HG02678 (cell line): ENCODE data around the gene RFLNA.
"Not testable (repeated sequence)": the region's sequence is repeated elsewhere in the genome, so short reads cannot be mapped to it uniquely, and the experiment has no call there.

Experiments used
- ATAC-seq: cut with Tn5 transposase; IDR thresholded peaks from one replicate; pipeline ENCODE4 v1.9.1; 2021; ENCODE audit warnings: mild to moderate bottlenecking, moderate library complexity; ENCODE audit not compliant: unreplicated experiment

RFLNA gene

DNA sequence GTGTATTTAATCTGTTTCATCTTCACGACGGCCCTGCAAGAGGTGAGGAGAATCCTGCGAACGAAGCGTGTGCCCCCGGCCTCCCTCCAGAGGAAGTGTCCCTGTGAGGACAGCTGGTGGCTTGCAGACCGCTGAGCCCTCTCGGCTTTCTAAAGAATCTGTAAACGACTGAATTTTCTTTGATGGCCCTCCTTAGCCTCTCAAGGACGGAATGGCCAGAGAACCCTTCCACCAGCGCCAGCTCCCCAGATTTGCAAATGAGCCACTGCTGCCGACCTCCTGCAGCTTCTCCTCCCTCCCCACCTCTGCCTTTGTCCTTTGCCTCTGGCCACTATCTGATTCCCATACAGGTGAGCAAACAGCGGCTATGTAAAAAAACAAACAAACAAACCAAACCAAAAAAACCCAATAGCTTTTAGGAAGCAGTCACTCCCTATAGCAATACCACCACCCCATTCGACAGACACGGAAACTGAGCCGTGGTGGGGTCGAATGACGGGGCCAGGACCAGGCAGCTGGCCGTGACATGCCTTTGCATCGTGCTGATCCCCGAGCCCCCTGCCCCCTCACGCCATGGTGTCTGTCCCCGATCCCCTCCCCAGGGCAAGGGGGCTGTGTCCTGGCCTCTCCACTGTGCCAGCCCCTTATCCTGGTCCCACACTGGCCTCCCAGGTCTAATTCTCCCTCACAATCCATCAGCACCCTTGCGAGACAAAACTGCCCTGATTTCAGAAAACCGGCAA lies 23.6 kb downstream of the RFLNA start:
- no peak for ATAC-seq

DNA sequence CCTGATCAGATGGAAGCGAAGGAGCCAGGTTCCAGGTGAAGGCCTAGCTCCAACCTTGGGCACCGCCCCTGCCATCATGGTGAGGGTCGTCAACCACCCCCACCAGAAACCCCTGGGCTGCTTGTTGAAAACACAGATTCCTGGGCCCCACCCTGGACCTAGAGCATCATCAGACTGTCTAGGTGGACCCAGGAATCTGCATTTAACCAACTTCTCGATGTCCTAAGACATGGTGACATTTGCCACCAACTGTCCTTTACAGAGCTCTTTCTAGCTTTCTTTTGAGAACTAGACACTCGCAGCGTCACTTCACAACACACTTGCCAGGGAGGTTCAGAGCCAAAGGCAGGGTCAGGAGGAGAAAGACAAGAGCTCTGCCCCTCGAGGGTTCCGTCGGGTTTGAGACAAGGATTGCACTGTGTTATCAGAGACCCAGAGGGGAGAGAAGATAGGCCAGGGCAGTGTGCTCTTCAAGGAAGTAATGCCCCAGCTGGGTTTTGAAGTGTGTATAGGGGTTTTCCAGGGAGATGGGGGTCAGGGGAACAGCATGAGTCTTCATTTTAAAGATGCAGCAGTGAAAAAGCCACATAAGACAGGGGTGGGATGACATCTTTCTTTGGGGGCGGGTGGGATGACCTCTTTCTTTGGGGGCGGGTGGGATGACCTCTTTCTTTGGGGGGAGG lies 24.6 kb downstream of the RFLNA start:
- no peak for ATAC-seq

DNA sequence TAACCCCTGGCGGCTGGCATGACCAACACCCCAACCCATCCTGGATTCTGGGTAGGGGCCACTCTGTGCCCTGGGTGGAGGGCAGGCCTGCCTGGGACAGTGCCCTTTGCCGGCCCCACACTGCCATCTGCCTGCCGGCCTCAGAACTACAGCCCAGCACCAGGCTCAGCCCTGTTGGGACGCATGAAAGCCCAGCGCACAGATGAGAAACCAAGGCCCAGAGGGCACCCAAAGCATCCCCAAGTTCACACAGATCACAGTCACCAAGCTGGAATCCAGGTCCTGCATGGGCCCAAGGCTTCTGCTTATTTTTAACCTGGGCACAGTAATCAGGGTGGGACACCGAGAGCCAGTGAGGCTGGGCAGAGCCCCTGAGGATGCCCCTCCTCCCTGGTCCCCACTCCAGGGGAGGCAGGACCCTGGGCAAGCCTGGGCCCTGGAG lies 26.2 kb downstream of the RFLNA start:
- ATAC-seq, result peak; percentile 73

DNA sequence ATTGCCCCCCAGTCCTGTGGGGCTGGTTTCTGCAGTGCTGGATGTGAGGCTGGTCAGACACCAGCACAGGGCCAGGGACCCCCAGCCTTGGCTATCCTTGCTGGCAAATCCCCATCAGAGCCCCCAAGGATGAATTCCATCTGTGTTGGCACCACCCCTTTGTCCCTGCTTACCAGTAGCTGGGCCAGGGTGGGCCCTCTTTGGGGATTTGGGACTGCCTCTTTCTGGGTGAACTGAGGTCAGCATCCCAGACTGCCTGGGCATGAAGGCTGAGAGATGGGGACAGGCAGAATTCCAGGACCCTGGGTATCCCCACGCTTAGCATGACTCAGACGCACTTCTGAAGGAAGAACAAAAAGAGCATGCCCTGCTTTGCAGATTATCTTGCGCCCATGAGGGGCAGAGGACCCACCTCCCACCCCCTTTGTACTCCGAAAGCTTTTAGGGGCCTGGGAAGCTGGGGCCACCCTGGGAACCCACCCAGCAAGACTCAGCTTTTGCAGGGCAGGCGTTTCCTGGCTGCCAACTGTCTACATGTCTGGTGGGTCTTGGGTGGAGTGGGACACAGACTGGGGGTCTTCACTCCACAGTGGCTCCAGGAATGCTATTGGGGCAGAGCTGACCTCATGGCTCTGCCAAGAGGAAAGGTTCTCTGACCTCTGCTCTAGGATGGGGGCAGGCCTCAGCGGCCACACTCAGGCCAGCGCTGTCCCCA lies 26.8 kb downstream of the RFLNA start:
- peak; percentile 9 for ATAC-seq

DNA sequence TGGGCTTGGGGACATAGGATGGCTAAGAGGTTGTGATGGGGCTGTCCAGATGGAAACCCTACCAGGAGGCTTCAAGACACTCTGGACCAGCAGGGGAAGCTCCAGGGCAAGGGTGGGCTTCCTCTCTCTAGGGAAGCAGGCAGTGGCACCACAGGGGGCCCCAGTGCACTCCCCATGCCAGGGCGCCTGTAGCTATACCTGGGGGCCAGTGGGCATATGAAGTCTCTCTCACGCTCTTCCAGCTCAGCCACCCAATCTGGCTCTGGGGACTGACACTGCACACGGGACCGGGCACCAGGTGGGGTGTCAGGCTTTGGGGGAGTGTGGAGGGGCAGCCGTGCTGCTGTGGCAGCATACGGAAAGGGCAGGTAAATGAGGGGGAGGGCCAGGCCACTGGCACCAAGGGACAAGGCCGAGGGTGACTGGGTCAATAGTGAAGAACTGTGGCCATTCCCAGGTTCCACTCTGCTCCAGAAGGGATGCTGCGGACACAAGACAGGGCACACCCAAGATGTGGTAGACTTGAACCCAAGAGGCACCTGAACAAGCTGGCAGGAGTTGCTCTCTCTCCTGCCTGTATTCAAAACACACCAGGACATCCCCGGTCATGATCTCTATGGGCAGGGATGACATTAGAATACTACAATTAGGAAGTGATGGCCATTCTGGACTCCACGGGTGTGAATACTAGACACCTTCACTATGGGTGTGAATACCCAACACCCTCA lies 27.5 kb downstream of the RFLNA start:
- no peak for ATAC-seq

DNA sequence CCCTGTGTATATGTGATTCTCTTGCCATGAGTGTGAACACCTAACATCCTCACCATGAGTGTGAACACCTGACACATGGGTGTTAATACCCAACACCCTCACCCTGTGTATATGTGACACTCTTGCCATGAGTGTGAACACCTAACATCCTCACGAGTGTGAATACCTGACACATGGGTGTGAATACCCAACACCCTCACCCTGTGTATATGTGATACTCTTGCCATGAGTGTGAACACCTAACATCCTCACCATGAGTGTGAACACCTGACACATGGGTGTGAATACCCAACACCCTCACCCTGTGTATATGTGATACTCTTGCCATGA lies 28.1 kb downstream of the RFLNA start:
- ATAC-seq, result not testable (repeated sequence)

DNA sequence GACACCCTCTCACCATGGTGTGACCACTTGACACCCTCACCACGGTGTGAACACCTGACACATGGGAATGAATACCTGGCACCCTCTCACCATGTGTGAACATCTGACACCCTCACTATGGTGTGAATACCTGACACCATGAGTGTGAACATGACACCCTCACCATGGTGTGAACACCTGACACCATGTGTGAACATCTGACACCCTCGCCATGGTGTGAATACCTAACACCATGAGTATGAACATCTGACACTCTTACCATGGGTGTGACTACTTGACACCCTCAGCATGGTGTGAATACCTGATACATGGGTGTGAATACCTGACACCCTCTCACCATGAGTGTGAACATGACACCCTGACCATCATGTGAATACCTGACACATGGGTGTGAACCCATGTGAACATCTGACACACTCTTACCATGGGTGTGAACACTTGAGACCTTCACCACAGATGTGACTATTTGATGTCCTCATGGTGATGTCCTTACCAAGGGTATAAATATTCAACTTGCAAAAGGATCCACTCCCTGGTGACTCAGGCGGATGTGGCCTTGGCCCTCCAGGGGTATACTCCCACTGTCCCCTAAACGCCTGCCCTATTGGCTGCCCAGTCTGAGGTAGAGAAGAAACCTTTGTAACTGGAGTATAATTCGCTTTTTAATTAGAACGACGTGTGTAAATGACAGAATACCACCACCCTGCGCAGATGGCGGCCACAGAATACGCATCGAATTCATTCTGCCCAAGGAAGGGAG lies 29.1 kb downstream of the RFLNA start:
- no peak for ATAC-seq

DNA sequence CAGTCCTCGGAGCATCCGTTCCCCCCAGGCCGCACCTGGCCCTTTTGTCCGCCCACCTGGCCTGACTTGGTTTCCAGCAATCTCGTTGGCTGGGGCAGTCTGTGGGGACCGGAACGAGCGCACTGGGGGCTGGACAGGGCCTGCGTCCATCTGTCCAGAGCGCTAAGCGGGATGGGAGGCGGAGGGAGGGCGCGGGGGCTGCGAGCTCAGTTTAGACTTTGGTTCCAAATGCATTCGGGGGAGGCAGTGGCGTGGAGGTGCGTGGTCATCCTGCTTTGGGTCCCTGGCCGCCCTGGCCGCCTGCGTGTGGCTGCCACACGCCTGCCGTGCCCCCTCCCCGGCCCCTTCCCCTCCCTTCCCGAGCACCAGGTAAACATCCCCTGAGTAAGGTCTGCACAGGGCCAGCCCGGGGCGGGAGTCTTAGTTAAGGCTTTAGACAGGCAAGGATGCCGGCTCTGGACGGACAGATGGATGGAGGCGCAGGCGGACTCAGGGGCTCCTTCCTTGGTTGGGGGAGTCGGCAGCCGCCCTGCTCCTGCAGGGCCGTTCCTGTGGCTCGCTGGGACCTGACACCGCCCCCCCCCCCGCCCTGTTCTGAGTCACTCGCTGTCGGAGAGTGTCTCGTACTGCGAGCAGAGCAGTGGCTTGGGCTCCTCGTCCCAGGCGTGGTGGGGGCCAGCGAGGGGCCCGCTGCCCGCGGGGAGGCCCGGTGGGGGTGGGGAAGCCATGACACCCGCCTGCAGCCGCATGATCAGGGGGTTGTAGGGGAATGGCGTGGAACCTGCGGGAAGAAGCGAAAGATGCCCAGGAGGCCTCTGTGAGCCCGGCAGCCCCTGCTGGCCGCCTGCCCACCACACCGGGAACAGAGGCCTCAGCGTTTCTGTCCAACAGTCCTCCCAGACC lies 30.2 kb downstream of the RFLNA start:
- no peak for ATAC-seq

DNA sequence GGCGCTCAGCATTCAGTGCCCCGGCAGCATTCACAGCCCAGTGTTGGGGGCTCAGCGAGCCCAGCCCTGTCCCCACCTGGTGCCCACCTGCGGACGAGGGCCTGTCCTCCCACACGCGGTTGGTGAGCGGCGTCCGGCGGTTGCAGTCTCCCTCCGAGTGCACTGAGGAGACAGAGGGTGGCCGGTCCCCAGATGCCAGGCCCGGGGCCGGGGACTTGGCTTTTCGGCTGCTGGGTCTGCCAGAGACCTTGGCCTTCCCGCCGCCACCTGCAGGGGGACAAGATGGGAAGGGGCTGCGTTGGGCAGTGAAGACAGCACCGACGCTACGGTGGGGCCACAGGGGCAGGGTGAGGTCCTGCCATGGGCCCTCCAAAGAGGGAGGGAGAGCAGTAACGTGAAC lies 31.2 kb downstream of the RFLNA start:
- no peak for ATAC-seq

DNA sequence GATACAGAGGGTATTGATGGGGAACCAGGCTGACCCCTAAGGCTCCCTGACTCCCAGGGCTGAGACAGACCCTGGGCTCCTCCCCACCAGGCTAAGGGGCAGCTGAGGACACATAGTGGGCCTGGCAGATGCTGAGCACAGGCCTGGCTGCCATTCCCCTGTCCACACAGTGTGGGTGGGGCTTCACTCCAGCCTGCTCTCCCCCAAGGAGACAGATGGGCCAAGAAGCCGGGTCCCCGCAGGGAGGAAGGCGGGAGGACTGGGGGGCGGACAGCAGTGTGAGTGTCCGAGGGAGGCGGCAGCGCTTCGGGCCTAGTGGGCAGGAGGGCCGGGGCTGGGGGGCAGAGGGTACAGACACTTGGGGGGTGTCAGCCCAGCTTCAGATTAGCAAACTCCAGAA lies 32.0 kb downstream of the RFLNA start:
- ATAC-seq, result no peak

DNA sequence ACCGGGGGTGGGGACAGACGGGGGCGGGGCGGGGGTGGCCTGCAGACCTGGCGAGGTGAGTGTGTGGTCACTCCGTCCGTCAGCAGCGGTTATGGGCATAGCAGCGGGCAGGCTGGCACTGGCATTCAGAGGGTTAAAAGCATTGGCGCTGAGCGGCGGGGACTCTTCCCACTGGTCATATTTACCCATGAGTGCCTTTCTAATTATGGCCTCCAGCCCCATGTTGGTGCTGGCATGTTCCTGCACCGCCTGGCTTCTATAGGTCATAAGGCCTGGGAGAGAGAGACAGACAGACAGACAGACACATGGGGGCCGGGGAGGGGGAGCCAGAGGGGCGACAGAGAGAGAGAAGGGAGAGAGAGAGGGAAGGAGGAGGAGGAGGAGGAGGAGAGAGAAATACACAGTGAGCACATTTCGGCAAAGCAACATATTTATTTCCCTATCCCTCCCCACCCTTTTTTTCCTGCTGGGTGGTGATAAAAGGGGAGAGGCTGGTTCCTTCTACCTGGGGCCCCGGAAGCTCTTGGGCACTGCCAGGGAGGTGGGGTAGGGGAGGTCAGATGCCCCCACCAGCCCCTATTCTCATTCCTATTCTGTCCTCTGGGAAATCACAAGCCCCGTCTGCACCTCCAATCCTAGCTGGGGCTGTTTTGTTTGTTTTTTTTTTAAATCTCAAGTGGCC lies 32.6 kb downstream of the RFLNA start:
- no peak for ATAC-seq

DNA sequence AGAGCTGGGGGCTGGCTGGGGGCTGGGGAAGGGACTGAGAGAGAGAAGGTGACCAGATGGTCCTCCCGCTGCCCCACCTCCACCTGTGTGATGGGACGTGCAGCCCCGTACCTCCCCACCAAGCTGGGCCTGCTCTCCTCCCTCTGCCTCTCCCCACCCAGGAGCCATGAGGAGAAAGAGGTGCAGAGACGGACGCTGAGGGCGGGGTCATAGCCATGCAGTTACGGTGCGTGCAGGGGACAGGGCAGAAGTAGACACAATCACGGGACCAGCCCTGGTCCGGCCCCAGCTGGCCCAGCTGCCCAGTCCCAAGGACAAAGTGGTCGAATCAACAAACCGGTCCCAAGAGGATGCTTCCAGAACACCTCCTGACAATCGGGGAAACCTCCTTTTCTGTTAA lies 33.2 kb downstream of the RFLNA start:
- ATAC-seq, result no peak

DNA sequence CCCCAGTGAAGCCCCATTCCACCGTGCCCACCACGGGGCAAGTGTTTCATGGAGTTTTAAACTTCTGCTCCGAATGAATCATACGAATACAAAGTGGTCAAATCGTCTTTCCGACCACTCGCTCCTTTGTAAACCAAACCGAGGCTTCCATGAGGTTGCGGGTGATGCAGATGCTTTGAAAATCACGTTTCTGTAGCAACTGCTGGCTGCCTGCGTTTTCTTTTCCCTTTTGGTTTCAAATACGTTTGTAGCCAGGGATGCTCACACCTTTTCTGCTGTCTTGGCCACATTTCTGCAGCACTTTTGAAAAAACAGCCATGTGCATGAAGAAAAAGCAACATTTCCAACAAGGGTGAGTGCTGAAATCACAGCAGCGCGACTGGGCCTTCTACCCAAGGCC lies 33.7 kb downstream of the RFLNA start:
- no peak for ATAC-seq

DNA sequence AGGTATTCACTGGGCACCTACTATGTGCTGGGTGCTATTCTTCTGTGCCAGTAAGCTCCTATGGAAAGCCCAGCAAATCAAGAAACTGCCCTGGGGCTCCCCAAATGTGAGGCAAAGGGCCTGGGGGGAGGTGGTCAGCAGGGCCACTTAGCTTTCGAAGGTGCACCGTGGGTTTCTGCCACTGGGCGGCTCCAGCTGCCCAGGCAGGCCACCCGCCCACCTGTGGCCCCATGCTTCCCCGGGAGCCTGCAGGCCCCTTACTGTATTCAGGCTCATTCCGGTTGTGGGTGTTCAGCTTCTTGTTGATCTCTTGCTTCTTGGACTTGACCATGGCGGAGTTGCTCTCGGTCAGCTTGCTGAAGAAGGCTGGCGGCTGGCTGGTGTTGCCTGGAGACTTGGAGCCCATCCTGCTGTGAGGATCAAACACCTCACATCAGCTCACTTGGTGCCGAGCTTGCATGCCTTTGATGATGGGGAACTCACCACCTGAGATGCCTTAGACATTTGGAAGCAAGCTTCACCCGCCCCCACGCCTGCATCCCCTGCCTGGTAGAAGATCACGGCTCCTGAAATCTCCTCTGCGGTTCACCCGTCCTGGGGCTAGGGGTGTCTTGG lies 37.3 kb downstream of the RFLNA start:
- ATAC-seq, result no peak

DNA sequence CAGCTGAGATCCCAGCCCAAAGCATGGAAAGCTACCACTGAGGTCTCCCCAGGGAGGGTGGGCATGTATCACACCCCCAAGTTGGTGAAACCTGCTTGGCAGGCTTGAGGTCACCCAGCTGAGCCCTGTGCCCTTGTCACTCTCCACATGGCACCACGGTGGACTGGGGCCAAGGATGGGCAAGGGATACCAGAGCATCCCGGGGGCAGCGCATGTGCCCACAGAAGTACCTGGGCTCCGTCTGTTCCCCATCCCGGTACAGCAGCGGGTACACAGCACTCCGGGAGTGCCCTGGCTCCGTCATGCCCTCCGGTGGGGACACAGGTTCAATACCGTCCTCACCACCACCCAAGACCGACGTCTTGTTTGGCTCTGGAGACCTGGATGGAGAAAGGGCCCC lies 38.0 kb downstream of the RFLNA start:
- ATAC-seq, result no peak

DNA sequence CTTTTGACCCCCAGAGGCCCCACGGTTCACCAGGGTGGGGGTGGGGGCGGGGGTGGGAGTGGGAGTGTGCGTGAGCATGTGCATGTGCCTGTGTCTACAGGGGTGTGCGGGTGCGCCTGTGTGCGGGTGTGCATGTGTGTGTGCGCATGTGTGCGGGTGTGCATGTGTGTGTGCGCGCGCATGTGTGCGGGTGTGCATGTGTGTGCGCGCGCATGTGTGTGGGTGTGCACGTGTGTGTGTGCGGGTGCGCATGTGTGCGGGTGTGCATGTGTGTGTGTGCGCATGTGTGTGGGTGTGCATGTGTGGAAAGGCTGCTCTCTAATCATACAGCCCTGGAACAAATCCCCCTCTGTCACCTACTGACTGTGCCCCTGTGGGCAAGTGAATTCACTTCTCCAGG lies 38.8 kb downstream of the RFLNA start:
- no peak for ATAC-seq

DNA sequence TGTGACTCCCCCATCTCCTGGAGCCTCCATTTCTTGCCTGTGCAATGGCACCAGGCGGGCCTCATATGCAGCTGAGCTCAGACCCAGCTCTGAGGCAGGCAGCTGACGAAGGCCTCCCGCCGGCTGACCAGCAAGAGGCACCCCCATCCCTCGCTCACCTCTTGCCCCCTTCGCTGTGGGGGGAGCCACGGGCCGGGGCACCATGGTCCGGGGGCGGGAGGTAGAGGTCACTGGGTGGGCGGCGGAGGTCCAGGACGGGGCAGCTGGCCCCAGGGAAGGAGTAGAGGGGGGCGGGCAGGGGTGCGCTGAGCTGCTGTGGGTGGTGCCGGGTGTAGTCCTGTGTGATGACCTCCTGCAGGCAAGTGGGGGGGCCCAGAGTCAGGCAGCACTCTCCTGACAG lies 39.4 kb downstream of the RFLNA start:
- no peak for ATAC-seq

DNA sequence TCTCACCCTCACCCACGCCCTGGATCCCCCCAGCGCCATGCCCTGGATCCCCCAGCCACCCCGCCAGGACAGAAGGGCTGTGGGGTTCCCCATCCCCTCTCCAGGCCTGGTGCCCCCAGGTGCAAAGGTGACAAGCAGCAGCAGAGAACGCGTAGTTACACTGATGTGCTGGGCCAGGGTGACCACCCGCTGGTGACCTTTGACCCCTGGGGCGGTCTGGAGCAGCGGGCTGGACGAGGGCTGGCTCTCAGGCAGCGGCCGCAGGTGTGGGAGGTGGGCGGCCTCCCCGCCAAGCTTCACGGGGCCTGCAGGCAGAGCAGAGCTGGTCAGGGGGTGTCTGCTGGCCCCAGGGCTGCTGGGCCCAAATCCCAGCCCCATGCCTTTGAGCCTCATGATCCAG lies 40.1 kb downstream of the RFLNA start:
- ATAC-seq, result no peak
